Upper lobe of left lung (tissue), 6 donors: ENCODE measurements around the gene TMEM44. TPM values are rescaled to one million over a fixed set of nuclear protein-coding genes. Genes with fewer than 3 reads are reported as not detected.

Experiments used
- ATAC-seq, 2 donors: fragments of 200-7000 bp; cut with Tn5 transposase; one replicate each; pipeline ENCODE4 v1.9.1; 2022; ENCODE audit warnings: mild to moderate bottlenecking in 2 of 2, moderate library complexity in 2 of 2; ENCODE audit not compliant: low FRiP score in 2 of 2
- DNase-seq, 2 donors: peaks; one replicate each; pipeline ENCODE4 v3.0.0-alpha.2; 2019 to 2020
- H3K27ac ChIP-seq, 4 donors: fragments of 200-600 bp; sonication (generic); one replicate each; pipeline ENCODE4 v1.5.1; 2016 to 2019
- H3K27me3 ChIP-seq, 4 donors: fragments of 200-600 bp; sonication (generic); one replicate each; pipeline ENCODE4 v1.5.1; 2017 to 2019
- H3K36me3 ChIP-seq, 4 donors: fragments of 200-600 bp; sonication (generic); one replicate each; pipeline ENCODE4 v1.5.1; 2016 to 2019
- H3K4me1 ChIP-seq, 4 donors: fragments of 200-600 bp; sonication (generic); one replicate each; pipeline ENCODE4 v1.5.1; 2018 to 2019
- H3K4me3 ChIP-seq, 4 donors: fragments of 200-600 bp; sonication (generic); one replicate each; pipeline ENCODE4 v1.5.1; 2017 to 2019; ENCODE audit warnings: mild to moderate bottlenecking in 2 of 4, moderate library complexity in 1 of 4
- H3K9me3 ChIP-seq, 4 donors: fragments of 200-600 bp; sonication (generic); one replicate each; pipeline ENCODE4 v1.5.1; 2018 to 2019
- EP300 ChIP-seq, 4 donors: sonication (generic); formaldehyde crosslinking; IDR thresholded peaks; one replicate each; pipeline ENCODE4 v1.5.1; 2017; ENCODE audit warnings: antibody characterized with exemption in 4 of 4, control low read depth in 2 of 4
- POLR2A ChIP-seq, 4 donors: fragments of 450-650 bp; IDR thresholded peaks; one replicate each; pipeline ENCODE4 v1.5.1; 2016 to 2017; ENCODE audit warnings: antibody characterized with exemption in 4 of 4, mild to moderate bottlenecking in 2 of 4
- POLR2AphosphoS5 ChIP-seq, 2 donors: sonication (generic); formaldehyde crosslinking; IDR thresholded peaks; one replicate each; pipeline ENCODE4 v1.5.1; 2017; ENCODE audit warnings: antibody characterized with exemption in 2 of 2
- WGBS, 2 donors: methylation state at CpG; one replicate each; pipeline ENCODE4 v1.1.5; 2017 to 2018; 5-methylcytosine and 5-hydroxymethylcytosine counted together
- total RNA-seq, 6 donors: library from RNA; depleted of rRNA in 4 of 6; stranded (reverse); fragments of >200 nt in 4 of 6; gene quantifications; one replicate each; pipeline versions ENCODE4 v1.1.0 to v1.2.1, GENCODE V29; 2016 to 2021
- TF ChIP-seq, protein P1 (sequence below), 6 experiments: fragments of 450-650 bp in 4 of 6; fragments of 200-600 bp in 2 of 6; sonication (generic) in 2 of 6; IDR thresholded peaks; one replicate each; pipeline ENCODE4 v1.5.1; 2016 to 2019; ENCODE audit warnings: antibody characterized with exemption in 6 of 6
- donor health status: DM: no; HTN: no; CAD: no; lungs with moderate emphysema.
- donor health status: DM: no; HTN: yes; CAD: no; lungs with severe emphysema.

Gene TMEM44
- total RNA-seq, 6 donors from 2014 or later, result 12.9 to 39.3 (median 22.1) TPM

DNA sequence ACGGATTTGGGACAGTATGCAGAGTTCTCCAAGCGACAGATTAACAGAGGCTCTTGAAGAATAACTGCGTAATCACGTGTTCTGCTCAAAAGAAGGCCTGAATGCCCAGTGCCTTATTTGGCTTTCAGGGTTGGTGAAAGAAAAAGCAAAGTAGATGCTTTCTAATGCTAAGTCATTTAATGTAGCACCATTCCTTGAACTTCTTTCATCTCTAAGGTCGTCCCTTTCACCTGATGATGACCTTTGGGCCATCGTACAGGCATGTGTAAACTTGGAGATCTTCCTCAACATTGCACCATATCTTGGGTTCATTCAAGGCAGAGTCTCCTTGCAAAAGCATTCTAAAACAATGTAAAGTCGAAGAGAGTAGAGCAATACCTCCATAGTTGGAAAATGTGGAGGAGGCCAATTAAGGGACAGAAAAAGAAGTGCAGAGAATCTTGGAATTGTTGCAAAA lies 48.9 kb downstream of the TMEM44 start:
- H3K27ac ChIP-seq, result peak overlapping the region; percentile 93 to 99 (median 96)
- peaks cover 6 to 22% (median 17%) of the 10 kb centered on the region in 4 donors for H3K4me1 ChIP-seq
- H3K27me3 ChIP-seq, result no peaks in the 10 kb centered on the region
- peaks cover 0 to 22% (median 6%) of the 10 kb centered on the region in 4 donors for H3K36me3 ChIP-seq
- DNase-seq (no peak), ATAC-seq (no peak)
- TF ChIP-seq POLR2AphosphoS5 (IDR thresholded peaks at IDR 0.05), result no peak
- TF ChIP-seq POLR2A (IDR thresholded peaks at IDR 0.05), result no peak
- no peak for TF ChIP-seq EP300 (IDR thresholded peaks at IDR 0.05)
- TF ChIP-seq, protein P1, sequence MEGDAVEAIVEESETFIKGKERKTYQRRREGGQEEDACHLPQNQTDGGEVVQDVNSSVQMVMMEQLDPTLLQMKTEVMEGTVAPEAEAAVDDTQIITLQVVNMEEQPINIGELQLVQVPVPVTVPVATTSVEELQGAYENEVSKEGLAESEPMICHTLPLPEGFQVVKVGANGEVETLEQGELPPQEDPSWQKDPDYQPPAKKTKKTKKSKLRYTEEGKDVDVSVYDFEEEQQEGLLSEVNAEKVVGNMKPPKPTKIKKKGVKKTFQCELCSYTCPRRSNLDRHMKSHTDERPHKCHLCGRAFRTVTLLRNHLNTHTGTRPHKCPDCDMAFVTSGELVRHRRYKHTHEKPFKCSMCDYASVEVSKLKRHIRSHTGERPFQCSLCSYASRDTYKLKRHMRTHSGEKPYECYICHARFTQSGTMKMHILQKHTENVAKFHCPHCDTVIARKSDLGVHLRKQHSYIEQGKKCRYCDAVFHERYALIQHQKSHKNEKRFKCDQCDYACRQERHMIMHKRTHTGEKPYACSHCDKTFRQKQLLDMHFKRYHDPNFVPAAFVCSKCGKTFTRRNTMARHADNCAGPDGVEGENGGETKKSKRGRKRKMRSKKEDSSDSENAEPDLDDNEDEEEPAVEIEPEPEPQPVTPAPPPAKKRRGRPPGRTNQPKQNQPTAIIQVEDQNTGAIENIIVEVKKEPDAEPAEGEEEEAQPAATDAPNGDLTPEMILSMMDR (IDR thresholded peaks at IDR 0.05), result no peak
- H3K9me3 ChIP-seq, result no peaks in the 10 kb centered on the region
- WGBS, 2 donors, result 25% methylated on average over 7 of the region's 7 CpGs
- H3K4me3 ChIP-seq, result peak overlapping the region; percentile 22 to 91 (median 75)

DNA sequence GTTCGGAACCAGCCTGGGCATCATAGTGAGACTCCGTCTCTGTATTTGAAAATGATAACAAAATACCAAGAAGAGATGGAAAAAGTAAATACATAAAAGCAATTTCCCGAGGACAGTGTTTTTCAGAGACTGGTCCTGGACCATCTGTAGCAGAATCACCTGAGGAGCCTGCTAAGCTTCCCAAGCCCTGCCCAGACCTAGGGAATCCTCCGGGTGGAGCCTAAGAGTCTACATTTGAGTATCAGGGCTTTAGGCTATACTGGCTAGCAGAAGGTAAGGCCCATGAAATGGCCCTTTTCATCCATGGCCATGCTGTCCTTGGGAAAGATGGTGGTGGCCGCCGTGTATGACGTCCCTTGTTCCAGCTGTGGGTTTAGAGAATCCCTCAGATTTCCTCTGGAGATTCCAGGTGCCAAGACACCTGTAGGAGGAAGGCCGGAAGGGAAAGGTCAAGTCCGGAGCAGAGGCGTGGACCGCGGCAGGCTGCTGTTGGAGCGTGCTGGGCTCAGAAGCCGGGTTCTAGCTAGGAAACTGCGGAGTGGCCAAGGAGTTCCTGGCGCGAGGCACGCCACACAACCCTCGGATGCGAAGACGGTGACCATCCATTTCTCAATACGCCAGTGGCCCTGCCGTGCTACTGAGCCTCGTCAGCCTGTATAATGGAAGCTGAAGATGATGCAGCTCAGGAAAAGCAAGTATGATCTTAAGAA lies 50.9 kb downstream of the TMEM44 start:
- Histone ChIP-seq H3K4me3 (no peak overlapping the region), H3K36me3 (peaks cover 0 to 9% (median 0%) of the 10 kb centered on the region in 4 donors), H3K27ac (no peak overlapping the region), H3K27me3 (no peaks in the 10 kb centered on the region), H3K9me3 (no peaks in the 10 kb centered on the region), H3K4me1 (peaks cover 6 to 22% (median 14%) of the 10 kb centered on the region in 4 donors)
- TF ChIP-seq POLR2AphosphoS5 (IDR thresholded peaks at IDR 0.05) (no peak), POLR2A (IDR thresholded peaks at IDR 0.05) (no peak), EP300 (IDR thresholded peaks at IDR 0.05) (no peak)
- TF ChIP-seq, protein P1 (IDR thresholded peaks at IDR 0.05), result no peak
- peak in 1 of 2 donors; percentile 61 for DNase-seq
- no peak for ATAC-seq
- 96 to 97% methylated on average over 24 of the region's 24 CpGs for WGBS, 2 donors

GRCh38 chr3:194579091-194579606 lies 54.1 kb downstream of the TMEM44 start:
- TF ChIP-seq POLR2AphosphoS5 (IDR thresholded peaks at IDR 0.05) (peak in 1 of 2 donors; percentile 18), EP300 (IDR thresholded peaks at IDR 0.05) (no peak), POLR2A (IDR thresholded peaks at IDR 0.05) (no peak)
- TF ChIP-seq, protein P1 (IDR thresholded peaks at IDR 0.05), result no peak
- Histone ChIP-seq H3K9me3 (no peaks in the 10 kb centered on the region), H3K4me1 (peaks cover 0 to 8% (median 8%) of the 10 kb centered on the region in 4 donors), H3K27me3 (no peaks in the 10 kb centered on the region), H3K36me3 (no peaks in the 10 kb centered on the region), H3K4me3 (no peak overlapping the region), H3K27ac (no peak overlapping the region)
- 63 to 65% methylated on average over 6 to 8 of the region's 8 CpGs for WGBS, 2 donors
- ATAC-seq, result peak; percentile 25 to 52
- DNase-seq, result no peak

GRCh38 chr3:194577986-194578905 lies 55.0 kb downstream of the TMEM44 start:
- peak overlapping the region in 1 of 4 donors; percentile 7 for H3K27ac ChIP-seq
- H3K36me3 ChIP-seq, result no peaks in the 10 kb centered on the region
- peak in 1 of 2 donors; percentile 64 for DNase-seq
- no peaks in the 10 kb centered on the region for H3K9me3 ChIP-seq
- H3K4me3 ChIP-seq, result no peak overlapping the region
- WGBS, 2 donors, result 66 to 69% methylated on average over 5 to 9 of the region's 9 CpGs
- H3K27me3 ChIP-seq, result no peaks in the 10 kb centered on the region
- H3K4me1 ChIP-seq, result peaks cover 2 to 14% (median 9%) of the 10 kb centered on the region in 4 donors
- ATAC-seq, result peak; percentile 52 to 78
- TF ChIP-seq POLR2AphosphoS5 (IDR thresholded peaks at IDR 0.05), result no peak
- TF ChIP-seq EP300 (IDR thresholded peaks at IDR 0.05), result no peak
- TF ChIP-seq, protein P1 (IDR thresholded peaks at IDR 0.05), result no peak
- TF ChIP-seq POLR2A (IDR thresholded peaks at IDR 0.05), result no peak
